Fibroblast of villous mesenchyme (primary cell): ENCODE data around the gene BCAR1. TPM values are rescaled to one million over a fixed set of nuclear protein-coding genes. Genes with fewer than 3 reads are reported as not detected.
"Not testable (repeated sequence)": the region's sequence is repeated elsewhere in the genome, so short reads cannot be mapped to it uniquely, and the experiment has no call there.

Source experiments
- DNase-seq: peaks from one replicate; pipeline ENCODE4 v3.0.0-alpha.2; 2010; ENCODE audit warnings: low read depth
- H3K4me3 ChIP-seq: 2 replicates; pipeline ENCODE4 v1.5.1; 2011; ENCODE audit warnings: low read depth, mild to moderate bottlenecking, low read length
- total RNA-seq: library from RNA; depleted of rRNA; stranded (reverse); fragments of >200 nt; gene quantifications from 2 replicates; pipeline ENCODE4 v1.2.3, GENCODE V29; 2012
- TF ChIP-seq, protein P1 (sequence below): IDR thresholded peaks from 2 replicates; pipeline ENCODE4 v1.5.1; 2012; ENCODE audit warnings: low read depth, mild to moderate bottlenecking, low read length; ENCODE audit not compliant: insufficient read depth

The BCAR1 gene
- total RNA-seq, 1 donor, result 87.2 TPM

DNA sequence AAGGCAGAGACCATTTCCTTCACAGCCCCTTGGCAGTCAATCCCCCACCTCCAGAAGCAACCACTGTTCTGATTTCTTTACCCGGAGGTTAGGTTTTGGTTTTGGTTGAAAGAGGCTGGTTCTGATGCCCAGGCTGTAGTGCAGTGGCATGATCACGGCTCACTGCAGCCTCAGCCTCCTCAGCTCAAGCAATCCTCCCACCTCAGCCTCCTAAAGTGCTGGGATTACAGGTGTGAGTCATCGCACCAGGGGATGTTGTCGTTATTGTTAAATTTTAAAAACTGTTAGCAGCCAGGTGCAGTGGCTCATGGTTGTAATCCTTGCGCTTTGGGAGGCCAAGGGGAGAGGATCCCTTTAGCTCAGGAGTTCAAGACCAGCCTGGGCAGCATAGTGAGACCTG is 41.5 kb downstream of the BCAR1 start:
- no peak for DNase-seq

DNA sequence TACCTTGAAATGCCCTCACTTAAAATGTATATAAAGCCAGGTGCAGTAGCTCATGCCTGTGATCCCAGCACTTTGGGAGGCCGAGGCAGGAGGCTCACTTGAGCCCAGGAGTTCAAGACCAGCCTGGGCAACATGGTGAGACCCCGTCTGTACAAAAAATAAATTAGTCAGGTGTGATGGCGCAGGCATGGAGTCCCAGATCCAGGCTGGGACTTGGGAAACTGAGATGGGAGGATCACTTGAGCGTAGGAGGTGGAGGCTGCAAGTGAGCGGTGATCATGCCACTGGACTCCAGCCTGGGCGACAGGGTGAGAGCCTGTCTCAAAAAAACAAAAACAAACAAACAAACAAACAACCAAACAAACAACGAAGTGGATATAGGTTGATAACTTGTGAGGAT is 41.9 kb downstream of the BCAR1 start:
- not testable (repeated sequence) for H3K4me3 ChIP-seq, DNase-seq

More for the DNA sequence above, 41.5 kb downstream of the BCAR1 start:
- TF ChIP-seq, protein P1, sequence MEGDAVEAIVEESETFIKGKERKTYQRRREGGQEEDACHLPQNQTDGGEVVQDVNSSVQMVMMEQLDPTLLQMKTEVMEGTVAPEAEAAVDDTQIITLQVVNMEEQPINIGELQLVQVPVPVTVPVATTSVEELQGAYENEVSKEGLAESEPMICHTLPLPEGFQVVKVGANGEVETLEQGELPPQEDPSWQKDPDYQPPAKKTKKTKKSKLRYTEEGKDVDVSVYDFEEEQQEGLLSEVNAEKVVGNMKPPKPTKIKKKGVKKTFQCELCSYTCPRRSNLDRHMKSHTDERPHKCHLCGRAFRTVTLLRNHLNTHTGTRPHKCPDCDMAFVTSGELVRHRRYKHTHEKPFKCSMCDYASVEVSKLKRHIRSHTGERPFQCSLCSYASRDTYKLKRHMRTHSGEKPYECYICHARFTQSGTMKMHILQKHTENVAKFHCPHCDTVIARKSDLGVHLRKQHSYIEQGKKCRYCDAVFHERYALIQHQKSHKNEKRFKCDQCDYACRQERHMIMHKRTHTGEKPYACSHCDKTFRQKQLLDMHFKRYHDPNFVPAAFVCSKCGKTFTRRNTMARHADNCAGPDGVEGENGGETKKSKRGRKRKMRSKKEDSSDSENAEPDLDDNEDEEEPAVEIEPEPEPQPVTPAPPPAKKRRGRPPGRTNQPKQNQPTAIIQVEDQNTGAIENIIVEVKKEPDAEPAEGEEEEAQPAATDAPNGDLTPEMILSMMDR, result no peak
- H3K4me3 ChIP-seq, result no peak overlapping the region

DNA sequence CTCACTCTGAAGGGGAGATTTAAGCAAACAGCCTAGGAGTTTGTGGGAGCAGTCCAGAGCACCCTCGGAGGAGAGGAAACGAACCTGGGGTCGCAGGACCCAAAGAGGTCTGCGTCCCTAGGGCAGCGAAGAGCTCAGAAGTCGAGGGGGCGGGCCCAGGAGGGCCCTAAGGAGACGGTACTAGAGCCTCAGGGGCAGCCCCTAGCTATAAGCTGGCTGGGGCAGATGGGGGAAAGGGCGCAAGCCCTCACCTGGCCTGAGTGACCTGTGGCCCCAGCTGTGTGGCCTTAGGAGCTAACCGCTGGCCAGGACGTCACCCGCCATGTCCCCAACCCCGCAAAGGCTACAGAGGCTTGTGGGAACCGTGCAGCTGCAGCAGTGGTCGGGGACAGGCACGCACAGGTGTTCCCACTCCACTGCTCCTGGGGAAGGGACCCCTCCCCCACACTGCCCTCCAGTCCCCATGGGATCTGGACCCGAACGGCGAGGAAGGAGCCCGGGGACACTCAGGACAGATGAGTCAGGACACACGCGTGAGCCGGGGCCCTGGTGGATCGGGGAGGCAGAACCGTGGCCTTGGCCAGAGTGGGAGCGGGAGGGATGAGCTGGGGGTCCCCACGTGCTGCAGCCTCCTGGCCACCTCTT is 42.4 kb downstream of the BCAR1 start:
- DNase-seq, result no peak
- TF ChIP-seq, protein P1, result no peak
- no peak overlapping the region for H3K4me3 ChIP-seq

DNA sequence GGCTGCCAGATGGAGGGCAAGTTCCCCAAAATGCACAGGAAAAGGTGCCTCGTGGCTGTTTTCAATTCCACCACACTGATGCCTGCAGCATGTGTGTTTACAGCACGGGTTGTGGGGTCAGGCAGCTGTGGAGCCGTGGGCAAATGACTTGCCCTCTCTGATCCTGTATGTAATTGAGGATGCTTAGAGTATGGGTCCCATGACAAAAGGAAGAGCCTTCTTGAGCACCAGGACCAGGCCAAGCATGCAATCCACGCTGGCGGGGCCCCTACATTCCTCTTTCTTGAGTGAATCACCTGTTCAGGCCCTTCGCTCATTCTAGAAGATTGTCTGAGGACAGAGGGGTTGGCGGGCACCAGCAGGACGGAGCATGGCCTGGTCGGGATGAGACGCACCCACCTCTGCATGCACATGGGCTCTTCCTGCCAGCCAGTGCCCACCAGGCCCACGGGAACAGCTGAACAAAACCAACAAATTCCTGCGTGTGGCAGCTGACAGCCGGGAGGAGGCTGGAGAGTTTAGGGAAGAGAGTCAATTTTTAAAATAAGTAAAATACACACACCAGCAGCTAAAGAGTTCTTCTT is 43.1 kb downstream of the BCAR1 start:
- H3K4me3 ChIP-seq, result no peak overlapping the region
- no peak for DNase-seq
- TF ChIP-seq, protein P1, result no peak

DNA sequence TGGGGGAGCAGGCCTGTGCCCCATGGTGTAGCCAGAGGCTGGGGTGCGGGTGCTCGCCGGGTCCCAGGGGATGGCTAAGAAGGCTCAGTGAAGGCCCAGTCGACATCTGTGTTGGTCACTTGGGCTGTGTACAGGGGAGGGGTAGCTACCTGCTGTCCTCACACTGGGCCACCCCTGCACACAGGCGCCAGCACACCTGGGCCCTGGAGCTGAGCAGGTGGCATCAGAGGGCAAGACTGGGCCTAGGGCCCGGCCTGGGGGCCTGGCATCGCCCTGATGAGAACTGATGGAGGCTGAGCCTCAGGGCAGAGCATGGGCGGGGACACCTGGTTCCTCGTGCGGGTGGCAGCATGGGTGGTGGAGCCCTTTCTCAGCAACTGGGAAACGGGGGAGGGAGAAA is 43.6 kb downstream of the BCAR1 start:
- H3K4me3 ChIP-seq, result no peak overlapping the region
- no peak for DNase-seq
- TF ChIP-seq, protein P1, result no peak

DNA sequence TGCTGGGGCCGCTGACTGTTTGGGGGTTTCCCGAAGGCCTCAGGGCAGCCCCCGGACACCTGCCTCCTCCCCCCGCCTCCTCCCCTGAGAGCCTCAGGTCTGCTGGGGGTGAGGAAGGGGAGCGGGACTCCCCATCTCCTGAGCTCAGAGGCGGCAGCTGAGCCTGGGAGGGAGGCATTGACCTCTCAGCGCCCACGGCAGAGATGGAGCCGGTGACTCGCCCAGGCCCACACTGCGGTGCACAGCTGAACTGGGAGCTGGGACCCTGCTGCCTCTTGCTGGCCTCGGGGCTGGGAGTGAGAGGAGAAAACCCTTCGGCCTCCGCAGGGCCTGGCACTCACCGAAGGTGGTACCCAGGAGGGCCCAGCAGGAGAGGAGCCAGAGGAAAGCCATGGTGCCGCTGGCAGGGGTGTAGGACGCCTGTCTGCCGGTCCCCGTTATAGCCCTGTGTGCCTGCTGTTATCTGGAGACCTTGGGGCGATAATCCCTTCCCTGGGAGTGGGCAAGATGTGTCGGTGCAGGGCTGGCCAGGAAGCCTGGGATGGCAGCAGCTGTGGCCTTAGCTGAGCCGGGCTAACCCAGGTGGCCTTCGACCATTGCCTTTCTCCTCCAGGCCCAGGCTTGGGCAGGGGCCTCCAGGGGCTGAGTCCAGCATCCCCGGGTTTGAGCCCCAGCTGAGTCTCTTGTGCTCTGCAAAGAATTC is 44.5 kb downstream of the BCAR1 start, which contains the start of gene CTRB2:
TSS of gene CTRB2 (minus strand) at position 413 of the 703 bp plus-strand sequence. CDS start at position 393, 20 bp downstream.
- TF ChIP-seq, protein P1, result no peak
- DNase-seq, result no peak
- no peak within 1 kb of the TSS for H3K4me3 ChIP-seq

DNA sequence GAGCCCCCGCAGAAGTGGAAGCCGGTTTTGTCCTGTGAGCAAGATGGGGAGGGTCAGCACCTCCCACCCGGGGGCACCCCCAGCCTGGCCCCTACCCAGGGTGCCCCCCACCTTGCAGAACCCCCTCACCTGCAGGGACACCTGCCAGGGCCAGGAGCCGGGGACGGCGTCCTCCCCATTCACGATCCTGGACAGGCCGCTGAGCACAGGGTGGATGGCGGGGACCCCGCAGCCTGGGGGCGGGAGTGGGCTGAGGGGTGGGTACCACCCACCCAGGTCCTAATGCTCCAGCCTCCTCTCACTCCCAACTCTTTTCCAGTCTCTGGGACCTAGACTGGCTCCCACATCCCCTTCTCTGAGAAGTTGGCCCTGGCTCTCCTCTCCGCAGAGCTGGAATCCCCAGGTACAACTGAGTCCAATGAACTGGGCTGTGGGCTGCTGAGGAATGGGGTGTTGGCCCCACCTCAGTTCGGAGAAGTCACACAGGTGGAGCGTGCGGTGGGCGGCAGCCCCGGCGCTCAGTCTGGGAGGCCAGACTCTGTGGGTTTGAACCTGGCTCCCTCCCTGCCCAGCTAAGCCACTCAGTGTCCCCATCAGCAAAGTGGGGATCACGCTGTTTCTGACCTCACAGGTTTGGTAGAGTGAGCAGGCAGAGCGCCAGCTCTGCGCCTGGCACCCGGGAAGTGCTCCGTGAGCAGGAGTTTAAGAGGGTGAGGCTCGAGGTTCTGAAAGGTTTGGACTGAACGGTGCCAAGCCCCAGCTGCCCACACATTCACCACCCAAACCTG is 45.3 kb downstream of the BCAR1 start:
- H3K4me3 ChIP-seq, DNase-seq: not testable (repeated sequence)

DNA sequence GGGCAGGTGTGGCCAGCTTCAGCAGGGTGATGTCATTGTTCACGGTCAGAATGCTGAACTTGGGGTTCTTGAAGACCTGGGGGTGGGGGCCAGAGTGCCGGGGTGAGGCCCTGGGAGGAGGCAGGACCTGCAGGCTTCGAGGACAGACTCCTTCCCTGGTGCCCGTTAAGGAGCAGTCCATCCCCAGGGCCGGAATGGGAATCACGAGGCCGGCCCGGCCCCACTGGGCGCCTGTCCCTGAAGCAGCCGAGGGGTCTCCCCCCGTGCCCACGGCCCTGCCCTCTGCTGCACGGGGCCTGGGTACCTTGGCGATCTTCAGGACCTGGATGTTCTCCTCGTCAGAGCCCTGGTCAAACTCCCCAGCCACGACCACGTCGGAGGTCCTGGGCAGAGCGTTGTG is 46.0 kb downstream of the BCAR1 start:
- not testable (repeated sequence) for H3K4me3 ChIP-seq, DNase-seq

DNA sequence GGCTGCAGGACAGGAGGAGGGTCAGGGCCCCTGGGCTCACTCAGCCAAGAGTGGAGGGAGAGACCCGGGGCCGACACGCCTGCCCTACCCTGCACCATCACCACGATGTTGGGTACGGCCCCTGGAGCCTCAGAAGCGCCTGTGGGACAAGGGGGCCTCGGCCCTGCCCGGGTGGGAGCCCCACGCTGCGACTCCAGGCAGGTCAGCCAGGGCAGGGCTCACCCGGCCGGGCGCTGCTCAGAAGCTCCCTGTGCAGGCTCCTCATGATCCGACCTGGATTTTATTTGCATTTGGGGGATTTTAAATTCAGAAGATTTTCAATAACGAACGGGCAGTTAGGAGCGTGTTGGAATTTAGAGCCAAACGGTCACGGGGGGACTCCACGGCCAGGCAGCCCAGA is 46.5 kb downstream of the BCAR1 start:
- H3K4me3 ChIP-seq, DNase-seq: not testable (repeated sequence)
